AG04450 (cell line): Measurements from ENCODE around the gene TUBGCP3. TPM values are rescaled to one million over a fixed set of nuclear protein-coding genes. Genes with fewer than 3 reads are reported as not detected.

ENCODE experiments used
- CTCF ChIA-PET: fragments of 300-600, 350-600 bp; formaldehyde crosslinking; extraction: SDS; loops from one replicate; lab custom pipeline; 2022; ENCODE audit warnings: antibody characterized with exemption, inconsistent platforms; lab: Charles Lee
- POLR2A ChIA-PET: fragments of 350-600 bp; formaldehyde crosslinking; extraction: SDS; loops from one replicate; lab custom pipeline; 2021; ENCODE audit warnings: antibody characterized with exemption, inconsistent platforms; lab: Yijun Ruan, JAX
- DNase-seq: peaks from one replicate; pipeline ENCODE4 v3.0.0-alpha.2; 2011; ENCODE audit warnings: low read depth, low spot score
- H3K27ac ChIP-seq: one replicate; pipeline ENCODE4 v1.5.1; 2012; ENCODE audit warnings: low read depth, low read length, control low read depth
- H3K27me3 ChIP-seq: one replicate; pipeline ENCODE4 v1.6.0; 2012; ENCODE audit warnings: low read length; ENCODE audit not compliant: control insufficient read depth, insufficient read depth
- H3K4me3 ChIP-seq: 2 replicates; pipeline ENCODE4 v1.5.1; 2011; ENCODE audit warnings: mild to moderate bottlenecking, low read depth, low read length, control low read depth
- H3K9me3 ChIP-seq: 2 replicates; pipeline ENCODE4 v1.5.1; 2012; ENCODE audit warnings: low read length; ENCODE audit not compliant: control insufficient read depth, insufficient read depth
- polyA minus RNA-seq: library from RNA; depleted of rRNA, polyadenylated mRNA; stranded (reverse); fragments of >200 nt; gene quantifications from 2 replicates; pipeline ENCODE4 v1.2.3, GENCODE V29; 2011; rRNA and poly(A)+ RNA removed
- polyA plus RNA-seq: library from polyadenylated mRNA; depleted of rRNA; stranded (reverse); fragments of >200 nt; gene quantifications from 2 replicates; pipeline ENCODE4 v1.2.3, GENCODE V29; 2011; rRNA removed
- TF ChIP-seq, protein P1 (sequence below): IDR thresholded peaks from 2 replicates; pipeline ENCODE4 v1.5.1; 2011; ENCODE audit warnings: low read depth, low read length, control low read depth, inconsistent platforms

TUBGCP3 gene, protein sequence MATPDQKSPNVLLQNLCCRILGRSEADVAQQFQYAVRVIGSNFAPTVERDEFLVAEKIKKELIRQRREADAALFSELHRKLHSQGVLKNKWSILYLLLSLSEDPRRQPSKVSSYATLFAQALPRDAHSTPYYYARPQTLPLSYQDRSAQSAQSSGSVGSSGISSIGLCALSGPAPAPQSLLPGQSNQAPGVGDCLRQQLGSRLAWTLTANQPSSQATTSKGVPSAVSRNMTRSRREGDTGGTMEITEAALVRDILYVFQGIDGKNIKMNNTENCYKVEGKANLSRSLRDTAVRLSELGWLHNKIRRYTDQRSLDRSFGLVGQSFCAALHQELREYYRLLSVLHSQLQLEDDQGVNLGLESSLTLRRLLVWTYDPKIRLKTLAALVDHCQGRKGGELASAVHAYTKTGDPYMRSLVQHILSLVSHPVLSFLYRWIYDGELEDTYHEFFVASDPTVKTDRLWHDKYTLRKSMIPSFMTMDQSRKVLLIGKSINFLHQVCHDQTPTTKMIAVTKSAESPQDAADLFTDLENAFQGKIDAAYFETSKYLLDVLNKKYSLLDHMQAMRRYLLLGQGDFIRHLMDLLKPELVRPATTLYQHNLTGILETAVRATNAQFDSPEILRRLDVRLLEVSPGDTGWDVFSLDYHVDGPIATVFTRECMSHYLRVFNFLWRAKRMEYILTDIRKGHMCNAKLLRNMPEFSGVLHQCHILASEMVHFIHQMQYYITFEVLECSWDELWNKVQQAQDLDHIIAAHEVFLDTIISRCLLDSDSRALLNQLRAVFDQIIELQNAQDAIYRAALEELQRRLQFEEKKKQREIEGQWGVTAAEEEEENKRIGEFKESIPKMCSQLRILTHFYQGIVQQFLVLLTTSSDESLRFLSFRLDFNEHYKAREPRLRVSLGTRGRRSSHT
- polyA plus RNA-seq (11.3 and 11.8 TPM in 2 replicates), polyA minus RNA-seq (25.1 and 26.4 TPM in 2 replicates)

DNA sequence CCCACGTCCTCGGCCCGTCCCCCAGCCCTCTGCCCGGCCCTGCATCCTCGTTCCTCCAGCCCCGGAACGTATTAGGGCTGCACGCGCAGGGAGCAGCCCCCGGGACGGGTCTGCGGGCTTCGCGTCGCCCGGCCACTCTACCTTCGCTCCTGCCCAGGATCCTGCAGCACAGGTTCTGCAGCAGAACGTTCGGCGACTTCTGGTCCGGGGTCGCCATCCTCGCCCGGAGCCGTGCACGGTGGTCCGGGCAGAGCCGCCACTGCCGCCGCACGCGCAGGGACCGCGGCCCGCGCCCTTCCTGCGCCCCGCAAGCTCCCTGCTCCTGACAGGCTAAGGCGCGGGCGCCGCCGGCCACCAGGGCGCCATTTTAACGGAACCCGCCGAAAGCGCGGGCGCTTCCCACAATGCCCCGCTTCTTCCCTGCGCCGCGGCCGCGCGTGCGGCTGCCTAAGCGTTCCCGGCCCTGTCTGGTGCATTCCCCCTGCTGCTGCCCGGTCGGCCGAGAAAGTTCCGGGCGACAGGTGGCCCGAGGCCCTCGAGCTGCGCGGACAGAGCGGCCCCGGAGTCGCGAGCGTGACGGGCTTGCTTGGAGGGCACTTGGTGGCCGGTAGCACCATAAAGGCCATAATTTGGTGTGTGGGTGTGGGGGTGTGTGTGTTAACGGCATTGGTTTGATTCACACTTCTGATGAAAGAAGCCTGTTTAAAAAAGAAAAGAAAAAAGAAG is at the start of gene TUBGCP3:
Gene TUBGCP3 (minus strand): TSS at position 390 of the 726 bp plus-strand sequence. CDS start 173 bp downstream, at position 217.
- TF ChIP-seq, protein P1, sequence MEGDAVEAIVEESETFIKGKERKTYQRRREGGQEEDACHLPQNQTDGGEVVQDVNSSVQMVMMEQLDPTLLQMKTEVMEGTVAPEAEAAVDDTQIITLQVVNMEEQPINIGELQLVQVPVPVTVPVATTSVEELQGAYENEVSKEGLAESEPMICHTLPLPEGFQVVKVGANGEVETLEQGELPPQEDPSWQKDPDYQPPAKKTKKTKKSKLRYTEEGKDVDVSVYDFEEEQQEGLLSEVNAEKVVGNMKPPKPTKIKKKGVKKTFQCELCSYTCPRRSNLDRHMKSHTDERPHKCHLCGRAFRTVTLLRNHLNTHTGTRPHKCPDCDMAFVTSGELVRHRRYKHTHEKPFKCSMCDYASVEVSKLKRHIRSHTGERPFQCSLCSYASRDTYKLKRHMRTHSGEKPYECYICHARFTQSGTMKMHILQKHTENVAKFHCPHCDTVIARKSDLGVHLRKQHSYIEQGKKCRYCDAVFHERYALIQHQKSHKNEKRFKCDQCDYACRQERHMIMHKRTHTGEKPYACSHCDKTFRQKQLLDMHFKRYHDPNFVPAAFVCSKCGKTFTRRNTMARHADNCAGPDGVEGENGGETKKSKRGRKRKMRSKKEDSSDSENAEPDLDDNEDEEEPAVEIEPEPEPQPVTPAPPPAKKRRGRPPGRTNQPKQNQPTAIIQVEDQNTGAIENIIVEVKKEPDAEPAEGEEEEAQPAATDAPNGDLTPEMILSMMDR: no peak
- Histone ChIP-seq H3K9me3 (peaks cover 7% of the 10 kb centered on the region; the same call in 1 of the 2 replicates), H3K27ac (peak within 1 kb of the TSS; percentile 96), H3K4me3 (peak within 1 kb of the TSS; percentile 95), H3K27me3 (no peaks in the 10 kb centered on the region)
- CTCF ChIA-PET: interaction anchor here (0.5 to 5.2 kb wide), 4 partner anchors 14 to 51 kb away, joined by 3 to 35 read pairs (median 4); no protein-coding TSS in a partner anchor
- POLR2A ChIA-PET: interaction anchor here (0.6 to 1.0 kb wide), 2 partner anchors 21 to 268 kb away, joined by 3 read pairs; no protein-coding TSS in a partner anchor
- DNase-seq: peak; percentile 41

DNA sequence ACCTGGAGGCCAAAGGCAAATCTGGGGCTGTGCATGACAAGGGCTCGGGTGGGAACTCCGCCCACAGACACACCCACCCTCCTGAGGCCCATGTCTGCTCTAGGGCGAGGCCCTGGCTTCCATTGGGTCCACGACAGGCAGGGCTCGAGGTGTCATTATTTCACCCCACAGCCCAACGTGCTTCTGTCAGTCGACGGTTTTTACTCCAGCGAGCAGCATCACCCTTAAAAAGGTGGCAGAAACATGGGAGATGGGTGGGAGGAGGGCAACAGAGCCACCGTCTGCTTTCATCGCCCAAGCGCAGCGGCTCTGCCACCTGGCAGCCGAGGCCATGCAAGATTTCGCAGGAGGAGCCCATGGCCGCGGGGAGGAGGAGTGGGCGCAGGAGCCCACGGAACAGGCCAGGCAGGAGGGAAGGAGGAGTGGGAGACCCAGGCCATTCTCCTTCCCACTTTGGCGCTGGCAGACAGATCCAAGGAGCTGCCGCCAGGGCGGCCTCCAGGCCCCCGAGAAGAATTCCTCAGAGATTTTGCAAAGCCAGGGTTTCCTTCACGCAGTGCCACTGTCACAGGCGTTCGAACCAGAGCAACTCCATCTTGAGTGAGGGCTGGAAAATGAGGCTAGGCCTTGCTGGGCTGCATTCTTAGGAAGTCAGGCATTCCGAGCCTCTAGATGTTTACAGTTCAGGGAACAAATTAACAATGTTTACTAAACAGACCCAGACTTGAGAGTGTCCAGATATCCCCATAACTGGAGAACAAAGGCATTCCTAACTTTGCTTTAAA is 49.3 kb upstream of the TUBGCP3 start:
- CTCF ChIA-PET: no interaction called here
- DNase-seq: no peak
- H3K9me3 ChIP-seq: no peaks in the 10 kb centered on the region
- no peak overlapping the region for H3K4me3 ChIP-seq
- H3K27me3 ChIP-seq: peaks cover 41% of the 10 kb centered on the region
- TF ChIP-seq, protein P1: no peak
- H3K27ac ChIP-seq: no peak overlapping the region
- POLR2A ChIA-PET: no interaction called here

DNA sequence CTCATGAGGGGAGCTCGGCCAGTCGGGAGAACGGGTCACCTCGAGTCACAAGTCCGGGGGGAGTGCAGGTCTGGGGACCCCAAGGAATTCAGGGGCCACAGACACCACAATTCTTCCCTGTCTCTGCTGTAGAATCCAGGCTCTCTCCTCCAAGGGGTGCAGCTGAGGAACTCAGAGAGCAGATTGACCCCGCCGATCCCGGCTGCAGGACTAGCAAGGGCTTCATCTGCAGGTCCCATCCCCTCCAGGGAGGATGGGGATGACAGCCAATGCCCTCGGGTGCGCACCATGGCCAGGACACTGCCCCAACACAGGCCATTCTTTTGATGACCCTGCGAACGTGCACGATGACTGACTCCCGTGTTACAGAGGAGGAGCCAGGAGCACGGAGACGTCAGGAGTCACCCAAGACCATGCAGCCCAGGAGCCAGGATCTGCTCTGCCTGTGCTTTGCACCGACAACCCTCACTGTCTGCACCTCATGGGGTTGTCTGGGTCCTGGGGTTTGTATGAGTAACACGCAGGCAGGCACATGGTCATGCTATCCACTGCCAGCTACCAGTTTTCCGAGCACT is 48.5 kb upstream of the TUBGCP3 start:
- no peak overlapping the region for H3K4me3 ChIP-seq
- DNase-seq: no peak
- no peaks in the 10 kb centered on the region for H3K9me3 ChIP-seq
- H3K27ac ChIP-seq: no peak overlapping the region
- peaks cover 41% of the 10 kb centered on the region for H3K27me3 ChIP-seq
- TF ChIP-seq, protein P1: no peak
- POLR2A ChIA-PET: no interaction called here
- CTCF ChIA-PET: interaction anchor here (1.0 kb wide), 1 partner anchor 29 kb away, joined by 4 read pairs; no protein-coding TSS in a partner anchor

DNA sequence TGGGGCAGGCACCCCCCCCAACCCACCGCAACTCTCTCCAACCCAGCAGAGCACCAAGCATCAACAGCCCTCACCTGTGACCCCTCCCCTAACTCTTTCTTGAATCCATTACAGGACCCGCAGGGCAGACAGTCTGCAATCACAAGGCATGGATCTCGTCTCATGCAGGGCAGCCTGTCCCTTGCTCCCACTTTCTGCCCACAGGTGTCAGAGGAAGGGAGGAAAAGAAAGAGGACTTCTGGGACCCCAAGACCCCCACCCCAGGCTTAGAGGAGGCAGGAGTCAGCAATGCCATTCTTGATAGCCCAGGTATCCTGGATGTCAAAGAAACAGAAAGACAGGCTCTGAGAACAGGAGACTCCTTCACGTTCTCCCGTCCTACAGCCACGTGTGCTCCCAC is 47.4 kb upstream of the TUBGCP3 start:
- POLR2A ChIA-PET: no interaction called here
- CTCF ChIA-PET: no interaction called here
- peaks cover 40% of the 10 kb centered on the region for H3K27me3 ChIP-seq

More for the DNA sequence above, 47.4 kb upstream of the TUBGCP3 start:
- TF ChIP-seq, protein P1: no peak
- no peaks in the 10 kb centered on the region for H3K9me3 ChIP-seq
- no peak overlapping the region for H3K27ac ChIP-seq
- H3K4me3 ChIP-seq: no peak overlapping the region
- DNase-seq: no peak
